VCaP (cell line): ENCODE data around the gene LMBRD1.

Experiments used
- H3K27ac ChIP-seq: fragments of 450-650 bp; 2 replicates; pipeline ENCODE4 v1.5.1; 2017
- TF ChIP-seq, protein P1 (sequence below): fragments of 450-650 bp; conservative IDR thresholded peaks from 2 replicates; pipeline ENCODE4 v1.5.1; 2017; ENCODE audit warnings: mild to moderate bottlenecking, moderate library complexity

Gene LMBRD1

DNA sequence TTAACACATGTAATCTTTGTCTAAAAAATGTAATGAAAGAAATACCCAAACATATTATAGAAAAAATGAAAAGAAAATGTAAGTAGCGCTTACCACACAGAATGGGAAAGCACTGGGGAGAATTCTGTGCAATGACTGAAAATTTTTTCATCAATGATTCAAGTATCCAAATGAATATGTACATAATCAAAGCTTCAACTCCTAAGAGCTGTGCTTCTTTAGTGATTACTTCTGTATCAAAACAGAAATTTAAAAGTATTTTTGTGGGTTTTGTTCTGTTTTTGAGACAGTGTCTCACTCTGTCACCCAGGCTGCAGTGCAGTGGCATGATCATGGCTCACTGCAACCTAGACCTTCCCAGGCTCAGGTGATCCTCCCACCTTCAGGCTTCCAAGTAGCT, 13.7 kb downstream of the LMBRD1 start:
- TF ChIP-seq, protein P1, sequence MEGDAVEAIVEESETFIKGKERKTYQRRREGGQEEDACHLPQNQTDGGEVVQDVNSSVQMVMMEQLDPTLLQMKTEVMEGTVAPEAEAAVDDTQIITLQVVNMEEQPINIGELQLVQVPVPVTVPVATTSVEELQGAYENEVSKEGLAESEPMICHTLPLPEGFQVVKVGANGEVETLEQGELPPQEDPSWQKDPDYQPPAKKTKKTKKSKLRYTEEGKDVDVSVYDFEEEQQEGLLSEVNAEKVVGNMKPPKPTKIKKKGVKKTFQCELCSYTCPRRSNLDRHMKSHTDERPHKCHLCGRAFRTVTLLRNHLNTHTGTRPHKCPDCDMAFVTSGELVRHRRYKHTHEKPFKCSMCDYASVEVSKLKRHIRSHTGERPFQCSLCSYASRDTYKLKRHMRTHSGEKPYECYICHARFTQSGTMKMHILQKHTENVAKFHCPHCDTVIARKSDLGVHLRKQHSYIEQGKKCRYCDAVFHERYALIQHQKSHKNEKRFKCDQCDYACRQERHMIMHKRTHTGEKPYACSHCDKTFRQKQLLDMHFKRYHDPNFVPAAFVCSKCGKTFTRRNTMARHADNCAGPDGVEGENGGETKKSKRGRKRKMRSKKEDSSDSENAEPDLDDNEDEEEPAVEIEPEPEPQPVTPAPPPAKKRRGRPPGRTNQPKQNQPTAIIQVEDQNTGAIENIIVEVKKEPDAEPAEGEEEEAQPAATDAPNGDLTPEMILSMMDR, result no peak
- no peak overlapping the region for H3K27ac ChIP-seq

DNA sequence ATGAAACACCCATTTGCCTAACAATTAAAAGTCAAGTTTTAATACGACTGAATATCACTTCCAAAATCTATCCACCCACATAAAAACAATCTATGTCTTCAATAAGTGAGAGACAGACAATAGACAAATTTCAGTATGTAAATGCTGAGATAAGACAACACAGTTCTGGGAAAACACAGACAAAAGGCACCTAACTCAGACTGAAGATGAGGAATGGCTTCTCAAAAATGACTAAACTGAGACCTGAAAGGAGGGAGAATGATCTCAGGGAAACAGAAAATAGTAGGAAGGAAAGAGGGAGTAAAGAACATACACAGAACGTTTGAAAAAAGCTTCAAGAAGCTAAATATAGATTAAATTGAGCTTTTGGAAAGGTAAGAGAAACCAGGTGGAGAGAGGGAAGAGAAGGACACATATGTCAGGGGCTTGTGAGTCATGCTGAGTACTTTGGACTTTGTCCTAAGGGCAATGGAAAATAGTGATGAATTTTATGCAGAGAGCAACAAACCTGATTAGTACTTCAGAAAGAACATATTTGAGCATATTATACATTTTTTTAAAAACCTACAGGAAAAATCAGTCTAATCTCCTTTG, 16.1 kb downstream of the LMBRD1 start:
- TF ChIP-seq, protein P1, result no peak

DNA sequence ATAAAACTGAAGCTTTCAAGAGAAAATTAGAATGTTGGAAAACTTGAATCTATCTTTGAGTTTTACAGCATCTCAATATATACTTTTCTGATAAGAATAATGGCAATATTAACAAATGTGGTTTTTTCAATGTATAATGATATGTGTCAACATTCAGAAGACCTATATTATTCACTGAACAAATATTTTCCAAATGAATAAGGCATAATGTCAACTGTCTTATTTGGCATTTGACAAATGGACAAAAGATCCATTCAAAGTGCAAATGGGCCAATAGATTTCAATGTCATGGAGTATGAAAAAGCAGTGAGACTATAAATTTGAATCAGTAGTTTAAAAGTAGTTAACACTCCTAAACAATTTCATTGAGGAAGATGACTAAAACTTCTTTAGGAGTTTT, 20.9 kb downstream of the LMBRD1 start:
- TF ChIP-seq, protein P1, result no peak
- H3K27ac ChIP-seq, result no peak overlapping the region

More for the DNA sequence above, 16.1 kb downstream of the LMBRD1 start:
- no peak overlapping the region for H3K27ac ChIP-seq

DNA sequence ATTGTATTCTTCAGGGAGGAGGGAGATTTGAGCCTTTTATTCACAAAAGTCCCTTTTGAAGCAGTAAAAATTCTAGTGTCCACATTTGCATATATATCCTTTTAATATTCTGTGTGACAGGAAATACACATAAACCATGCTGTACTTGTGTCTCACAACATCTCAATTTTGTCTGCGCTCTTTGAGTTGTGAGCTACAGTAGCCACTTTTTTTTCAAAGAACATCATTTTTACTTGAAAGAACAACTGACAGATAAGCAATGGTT, 21.3 kb downstream of the LMBRD1 start:
- no peak overlapping the region for H3K27ac ChIP-seq
- TF ChIP-seq, protein P1, result no peak

DNA sequence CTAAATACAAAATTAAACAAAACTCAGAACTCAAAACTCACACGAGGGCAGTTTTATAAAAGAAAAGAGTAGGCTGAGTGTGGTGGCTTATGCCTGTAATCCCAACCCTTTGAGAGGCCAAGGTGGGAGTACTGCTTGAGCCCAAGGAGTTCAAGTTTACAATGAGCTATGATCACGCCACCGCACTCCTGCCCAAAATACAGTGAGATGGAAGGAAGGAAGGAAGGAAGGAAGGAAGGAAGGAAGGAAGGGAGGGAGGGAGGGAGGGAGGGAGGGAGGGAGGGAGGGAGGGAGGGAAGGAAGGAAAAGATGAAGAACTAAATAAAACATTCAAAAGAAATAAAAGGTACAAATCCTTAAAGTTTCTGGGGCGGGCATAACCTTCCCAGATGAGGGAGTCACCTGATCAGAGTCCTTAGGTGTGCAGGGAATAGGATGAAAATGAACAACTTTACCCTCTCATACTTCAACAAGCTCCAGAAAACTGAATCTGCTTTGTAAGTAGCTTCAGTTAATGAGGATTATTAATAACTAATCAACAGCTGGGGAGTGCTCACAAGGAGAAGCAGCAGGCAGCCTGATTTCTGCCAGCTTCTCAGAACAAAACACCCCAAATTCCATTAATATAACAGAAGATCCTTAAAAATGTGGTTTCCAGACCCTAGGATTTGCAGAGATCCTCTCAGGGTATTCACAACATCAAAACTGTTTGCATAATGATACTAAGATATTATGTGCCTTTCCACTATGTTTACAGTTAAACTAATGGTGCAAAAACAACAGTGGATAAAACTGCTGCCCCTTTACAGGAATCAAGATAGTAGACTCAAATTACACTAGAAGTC, 21.8 kb downstream of the LMBRD1 start:
- TF ChIP-seq, protein P1, result no peak
- no peak overlapping the region for H3K27ac ChIP-seq

DNA sequence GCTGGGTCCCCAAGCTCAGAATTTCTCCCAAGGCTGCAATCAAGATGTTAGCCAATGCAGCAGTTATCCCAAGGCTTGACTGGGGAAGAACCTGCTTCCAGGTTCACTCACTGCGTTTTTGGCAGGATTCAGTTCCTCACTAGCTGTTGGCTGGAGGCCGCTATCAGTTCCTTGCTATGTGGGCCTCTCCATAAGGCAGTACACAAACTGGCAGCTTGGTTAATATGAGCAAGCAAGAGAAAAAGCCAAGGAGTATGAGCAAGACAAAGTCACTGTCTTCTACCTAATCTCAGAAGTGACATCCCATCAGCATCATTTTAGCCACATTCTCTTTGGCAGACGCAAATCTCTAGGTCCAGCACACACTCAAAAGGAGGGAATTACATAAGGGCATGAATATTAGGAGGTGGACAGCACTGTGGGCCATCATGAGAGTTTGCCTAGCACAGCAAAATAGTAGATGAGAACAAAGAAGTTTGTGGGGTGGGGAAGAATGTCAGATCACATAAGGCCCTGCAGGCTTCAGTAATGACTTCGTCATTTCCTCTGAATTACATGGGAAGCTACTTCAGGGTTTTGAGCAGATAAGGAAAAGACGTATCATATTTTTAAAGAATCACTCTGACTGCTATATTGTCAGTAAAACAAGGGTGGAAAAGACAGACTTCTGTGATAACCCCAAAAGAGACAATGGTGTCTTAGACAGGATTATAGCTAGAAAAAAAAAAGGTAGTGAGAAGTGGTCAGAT, 25.5 kb downstream of the LMBRD1 start:
- no peak overlapping the region for H3K27ac ChIP-seq
- TF ChIP-seq, protein P1, result no peak

DNA sequence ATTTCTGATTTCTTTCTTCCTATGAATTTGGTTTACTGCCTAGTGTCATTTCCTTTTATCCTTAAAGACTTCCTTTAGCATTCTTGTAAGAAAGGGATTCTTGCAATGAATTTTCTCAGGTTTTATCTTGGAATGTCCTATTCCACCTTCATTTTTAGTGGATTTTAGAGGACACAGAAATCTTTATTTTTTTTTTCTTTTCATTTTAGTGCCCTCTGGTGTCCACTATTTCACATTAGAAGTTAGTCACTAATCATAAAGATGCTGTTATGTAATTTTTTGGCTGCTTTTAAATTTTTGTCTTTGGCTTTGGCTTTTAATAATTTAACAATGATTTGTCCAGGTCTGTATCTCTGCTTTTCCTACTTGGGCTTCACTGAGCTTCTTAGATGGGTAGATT, 28.1 kb downstream of the LMBRD1 start:
- TF ChIP-seq, protein P1, result peak; percentile 51
- H3K27ac ChIP-seq, result no peak overlapping the region
